ENCODE data around the gene SPON1.

SPON1 gene

DNA sequence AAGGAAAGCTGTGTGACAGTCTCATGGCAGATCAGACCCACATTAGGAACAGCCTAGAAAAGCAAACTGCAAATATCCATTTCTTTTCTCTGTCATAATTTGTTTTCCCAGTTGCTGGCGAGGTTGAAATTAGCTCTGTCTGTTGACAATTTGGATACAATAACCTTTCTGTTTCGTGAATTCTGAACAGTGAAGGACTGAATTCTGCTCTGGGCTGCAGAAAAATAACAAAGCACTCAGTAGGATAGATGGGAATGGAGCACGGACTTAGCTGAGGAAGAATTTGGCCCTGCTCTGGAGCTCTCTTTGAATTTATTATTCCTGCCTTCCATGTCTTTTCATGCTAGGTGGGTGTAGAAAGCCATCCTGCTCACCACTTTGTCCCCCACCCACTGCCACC lies 256.2 kb downstream of the SPON1 start:
- no peak overlapping the region for H3K4me3 ChIP-seq (replicated peaks; ENCODE audit: low read depth, low read length)
- TF ChIP-seq, protein P1, sequence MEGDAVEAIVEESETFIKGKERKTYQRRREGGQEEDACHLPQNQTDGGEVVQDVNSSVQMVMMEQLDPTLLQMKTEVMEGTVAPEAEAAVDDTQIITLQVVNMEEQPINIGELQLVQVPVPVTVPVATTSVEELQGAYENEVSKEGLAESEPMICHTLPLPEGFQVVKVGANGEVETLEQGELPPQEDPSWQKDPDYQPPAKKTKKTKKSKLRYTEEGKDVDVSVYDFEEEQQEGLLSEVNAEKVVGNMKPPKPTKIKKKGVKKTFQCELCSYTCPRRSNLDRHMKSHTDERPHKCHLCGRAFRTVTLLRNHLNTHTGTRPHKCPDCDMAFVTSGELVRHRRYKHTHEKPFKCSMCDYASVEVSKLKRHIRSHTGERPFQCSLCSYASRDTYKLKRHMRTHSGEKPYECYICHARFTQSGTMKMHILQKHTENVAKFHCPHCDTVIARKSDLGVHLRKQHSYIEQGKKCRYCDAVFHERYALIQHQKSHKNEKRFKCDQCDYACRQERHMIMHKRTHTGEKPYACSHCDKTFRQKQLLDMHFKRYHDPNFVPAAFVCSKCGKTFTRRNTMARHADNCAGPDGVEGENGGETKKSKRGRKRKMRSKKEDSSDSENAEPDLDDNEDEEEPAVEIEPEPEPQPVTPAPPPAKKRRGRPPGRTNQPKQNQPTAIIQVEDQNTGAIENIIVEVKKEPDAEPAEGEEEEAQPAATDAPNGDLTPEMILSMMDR (IDR thresholded peaks at IDR 0.05; ENCODE audit: low read length, missing control alignments) = no peak
- DNase-seq (ENCODE audit: low read depth) = no peak

DNA sequence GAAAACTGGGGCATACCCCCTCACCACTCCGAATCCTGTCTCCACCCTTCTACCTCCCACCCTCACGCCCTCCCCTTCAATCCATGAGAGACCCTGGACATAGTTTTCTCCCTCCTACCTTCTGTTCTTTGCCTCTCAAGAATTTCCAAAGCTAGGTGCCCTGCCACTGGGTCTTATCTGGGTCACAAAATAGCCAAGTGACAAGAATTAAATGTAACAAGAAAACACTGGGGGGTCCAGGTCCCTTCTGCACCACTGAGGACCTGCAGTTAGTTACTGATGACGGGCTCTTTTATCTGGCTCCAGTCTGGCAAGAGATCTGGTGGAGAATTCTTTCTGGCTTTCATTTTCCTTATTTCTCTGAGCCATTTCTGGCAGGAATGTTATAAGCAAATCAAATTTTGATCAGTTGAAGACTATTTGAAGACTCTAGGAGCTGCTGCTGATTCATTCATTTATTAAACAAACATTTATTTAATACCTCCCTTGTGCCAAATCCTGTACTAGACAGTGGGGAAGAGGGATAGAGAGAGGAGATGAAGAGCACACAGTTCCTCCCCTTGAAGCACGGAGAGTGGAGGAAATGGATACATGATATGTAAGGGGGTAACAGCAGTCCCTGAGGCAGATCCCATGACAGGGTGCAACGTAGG lies 261.2 kb downstream of the SPON1 start:
- TF ChIP-seq, protein P1 (IDR thresholded peaks at IDR 0.05; ENCODE audit: low read length, missing control alignments) = no peak
- no peak overlapping the region for H3K4me3 ChIP-seq (replicated peaks; ENCODE audit: low read depth, low read length)
- no peak for DNase-seq (ENCODE audit: low read depth)

DNA sequence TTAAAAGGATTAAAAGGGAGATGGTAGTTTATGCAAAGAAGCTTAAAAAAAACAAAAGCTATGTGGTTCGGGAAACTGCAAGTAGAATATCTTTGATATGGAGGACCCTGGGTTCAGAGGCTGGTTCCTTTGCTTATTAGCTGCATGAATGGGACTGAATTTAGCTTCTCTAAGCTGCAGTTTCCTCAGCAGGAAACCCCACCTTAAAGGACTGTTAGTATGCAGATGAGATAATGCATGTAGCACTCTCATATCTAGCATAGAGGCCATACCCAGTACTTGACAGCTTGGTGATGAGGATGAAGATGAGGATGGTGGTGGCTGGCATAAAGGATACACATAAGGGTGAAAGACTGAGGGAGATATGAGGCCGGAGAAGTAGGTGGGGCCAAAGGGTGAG lies 261.9 kb downstream of the SPON1 start:
- TF ChIP-seq, protein P1 (IDR thresholded peaks at IDR 0.05; ENCODE audit: low read length, missing control alignments) = no peak
- no peak overlapping the region for H3K4me3 ChIP-seq (replicated peaks; ENCODE audit: low read depth, low read length)
- no peak for DNase-seq (ENCODE audit: low read depth)

DNA sequence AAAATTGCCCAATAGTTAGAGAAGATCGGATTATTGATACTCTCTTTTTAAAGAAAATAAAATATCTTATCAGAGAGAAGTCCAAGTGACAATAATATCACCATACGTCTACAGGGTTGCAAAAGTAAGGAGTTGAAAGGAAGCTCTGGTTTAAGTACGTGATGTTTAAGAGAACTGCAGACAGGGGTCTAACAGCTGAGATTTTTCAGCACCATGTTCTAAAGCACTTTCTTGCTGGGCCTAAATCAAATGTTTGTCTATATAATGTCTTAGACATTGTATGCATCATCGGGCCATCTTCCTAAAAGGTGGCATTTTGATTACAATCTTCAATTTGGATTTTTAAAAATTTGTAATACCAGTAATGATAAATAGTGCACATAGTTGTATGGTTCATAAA lies 263.1 kb downstream of the SPON1 start:
- TF ChIP-seq, protein P1 (IDR thresholded peaks at IDR 0.05; ENCODE audit: low read length, missing control alignments) = no peak
- no peak overlapping the region for H3K4me3 ChIP-seq (replicated peaks; ENCODE audit: low read depth, low read length)
- DNase-seq (ENCODE audit: low read depth) = no peak

DNA sequence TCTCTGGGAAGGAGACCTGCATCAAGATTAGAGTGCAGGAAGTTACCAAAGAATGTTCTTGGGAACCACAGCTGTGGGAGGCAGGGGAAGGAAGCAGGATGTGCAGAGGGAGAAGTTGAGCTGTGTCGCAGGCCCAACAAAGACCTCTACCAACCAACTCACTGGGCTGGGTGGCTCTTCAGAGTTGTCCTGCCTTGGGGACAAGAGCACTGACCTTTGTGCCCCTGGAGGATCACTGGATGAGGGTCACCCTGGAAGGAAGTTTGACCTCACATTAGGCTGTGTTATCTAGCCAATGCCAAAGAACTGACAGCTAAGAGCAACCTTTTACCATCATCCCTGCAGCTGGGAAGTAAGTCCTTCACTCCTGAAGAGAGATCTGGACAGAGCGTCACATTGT lies 265.8 kb downstream of the SPON1 start:
- TF ChIP-seq, protein P1 (IDR thresholded peaks at IDR 0.05; ENCODE audit: low read length, missing control alignments) = no peak
- DNase-seq (ENCODE audit: low read depth) = no peak
- no peak overlapping the region for H3K4me3 ChIP-seq (replicated peaks; ENCODE audit: low read depth, low read length)

DNA sequence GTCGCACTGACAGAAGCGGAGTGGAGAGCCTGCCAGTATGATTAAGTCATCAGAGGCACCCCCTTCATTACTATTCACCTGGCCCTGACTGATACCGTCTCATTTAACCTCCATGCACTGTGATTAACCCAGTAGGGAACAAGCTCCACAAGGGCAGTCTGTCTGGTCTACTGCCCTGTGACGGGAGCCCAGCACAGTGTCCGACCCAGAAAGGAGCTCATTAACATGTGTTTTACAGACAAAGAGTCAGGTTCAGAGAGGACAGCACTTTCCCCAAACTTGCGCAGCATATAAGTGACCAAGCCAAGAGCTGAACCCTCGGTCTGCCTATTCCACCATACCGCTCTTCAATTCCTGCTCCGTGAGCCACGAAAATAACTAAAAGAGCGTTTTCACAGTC lies 266.9 kb downstream of the SPON1 start:
- DNase-seq (ENCODE audit: low read depth) = no peak
- no peak overlapping the region for H3K4me3 ChIP-seq (replicated peaks; ENCODE audit: low read depth, low read length)
- TF ChIP-seq, protein P1 (IDR thresholded peaks at IDR 0.05; ENCODE audit: low read length, missing control alignments) = no peak

DNA sequence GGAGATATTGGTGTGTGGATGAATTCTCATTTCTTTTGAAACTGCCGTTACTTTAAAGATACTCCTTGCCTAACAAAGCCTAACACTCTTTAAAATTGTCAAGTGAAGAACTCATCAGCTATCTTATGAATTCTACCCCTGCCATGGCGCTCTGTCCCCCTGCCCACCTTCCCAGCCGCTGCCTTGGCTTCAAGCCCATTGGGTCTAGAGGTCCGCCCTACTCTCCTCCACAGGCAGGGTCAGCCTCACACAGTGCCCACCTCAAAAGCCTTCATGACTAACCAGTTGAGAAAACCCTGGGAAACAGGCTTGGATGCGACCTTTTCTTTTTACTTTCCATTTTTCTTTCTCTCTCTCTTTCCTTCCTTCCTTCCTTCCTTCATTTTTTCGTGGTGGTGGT lies 267.9 kb downstream of the SPON1 start:
- TF ChIP-seq, protein P1 (IDR thresholded peaks at IDR 0.05; ENCODE audit: low read length, missing control alignments) = no peak
- DNase-seq (ENCODE audit: low read depth) = no peak
- H3K4me3 ChIP-seq (replicated peaks; ENCODE audit: low read depth, low read length) = no peak overlapping the region

All from fibroblast of pulmonary artery (primary cell).